ENCODE results near the gene KCNIP4. TPM values are rescaled to one million over a fixed set of nuclear protein-coding genes. Genes with fewer than 3 reads are reported as not detected.

Gene KCNIP4
- polyA plus RNA-seq, 1 donor (not counting 4 experiments of a cell fraction or from before 2014, with no cell fraction given): 0.07 TPM

- H3K4me2 ChIP-seq (ENCODE audit: control insufficient read depth, extremely low read depth, insufficient read depth, low read depth, low read length): no peak overlapping the region
Measured at GRCh38 chr4:21061902-21062301, 886.7 kb downstream of the KCNIP4 start.

GRCh38 chr4:21046141-21046540 lies 902.4 kb downstream of the KCNIP4 start:
- no peaks in the 10 kb centered on the region for H3K9me3 ChIP-seq (ENCODE audit: control insufficient read depth, low read depth, low read length)
- no peak overlapping the region for H3K27ac ChIP-seq (ENCODE audit: control insufficient read depth, insufficient read depth, low read length)
- H3K27me3 ChIP-seq (ENCODE audit: control insufficient read depth, extremely low read depth, insufficient read depth, low read length): no peaks in the 10 kb centered on the region
- H3K9ac ChIP-seq (ENCODE audit: control insufficient read depth, extremely low read depth, insufficient read depth, low read length): no peak overlapping the region
- no peak overlapping the region for H3K4me2 ChIP-seq (ENCODE audit: control insufficient read depth, extremely low read depth, insufficient read depth, low read depth, low read length)
- dilution Hi-C loops (cut with MboI; ENCODE audit: extremely low pct_ligation_motif_present, low sequenced_read_pairs): no loop called here
- TF ChIP-seq EZH2 (IDR thresholded peaks at IDR 0.05; ENCODE audit: low read length): no peak
- TF ChIP-seq, protein P1, sequence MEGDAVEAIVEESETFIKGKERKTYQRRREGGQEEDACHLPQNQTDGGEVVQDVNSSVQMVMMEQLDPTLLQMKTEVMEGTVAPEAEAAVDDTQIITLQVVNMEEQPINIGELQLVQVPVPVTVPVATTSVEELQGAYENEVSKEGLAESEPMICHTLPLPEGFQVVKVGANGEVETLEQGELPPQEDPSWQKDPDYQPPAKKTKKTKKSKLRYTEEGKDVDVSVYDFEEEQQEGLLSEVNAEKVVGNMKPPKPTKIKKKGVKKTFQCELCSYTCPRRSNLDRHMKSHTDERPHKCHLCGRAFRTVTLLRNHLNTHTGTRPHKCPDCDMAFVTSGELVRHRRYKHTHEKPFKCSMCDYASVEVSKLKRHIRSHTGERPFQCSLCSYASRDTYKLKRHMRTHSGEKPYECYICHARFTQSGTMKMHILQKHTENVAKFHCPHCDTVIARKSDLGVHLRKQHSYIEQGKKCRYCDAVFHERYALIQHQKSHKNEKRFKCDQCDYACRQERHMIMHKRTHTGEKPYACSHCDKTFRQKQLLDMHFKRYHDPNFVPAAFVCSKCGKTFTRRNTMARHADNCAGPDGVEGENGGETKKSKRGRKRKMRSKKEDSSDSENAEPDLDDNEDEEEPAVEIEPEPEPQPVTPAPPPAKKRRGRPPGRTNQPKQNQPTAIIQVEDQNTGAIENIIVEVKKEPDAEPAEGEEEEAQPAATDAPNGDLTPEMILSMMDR (optimal IDR thresholded peaks at IDR 0.05 in 1 of 3, IDR thresholded peaks at IDR 0.05 in 1 of 3, conservative IDR thresholded peaks at IDR 0.05 in 1 of 3; ENCODE audit: extremely low read depth in 1 of 3, insufficient read depth in 2 of 3, low read length in 3 of 3): no peak
- no peaks in the 10 kb centered on the region for H3K9me1 ChIP-seq (ENCODE audit: control insufficient read depth, extremely low read depth, insufficient read depth, low read length)
- no peaks in the 10 kb centered on the region for H3K36me3 ChIP-seq (ENCODE audit: control insufficient read depth in 2 of 2, extremely low read depth in 1 of 2, insufficient read depth in 2 of 2, low read length in 2 of 2)
- H4K20me1 ChIP-seq (ENCODE audit: control insufficient read depth, extremely low read depth, insufficient read depth, low read length): no peaks in the 10 kb centered on the region
- no peaks in the 10 kb centered on the region for H3K79me2 ChIP-seq (ENCODE audit: control insufficient read depth, insufficient read depth, low read length)
- DNase-seq (ENCODE audit: low read depth, low spot score) (no peak), FAIRE-seq (no peak)
- no peak overlapping the region for H2AFZ ChIP-seq (ENCODE audit: control insufficient read depth, low read length)
- H3K4me3 ChIP-seq (ENCODE audit: control insufficient read depth in 2 of 3, extremely low read depth in 1 of 3, insufficient read depth in 2 of 3, low read depth in 1 of 3, low read length in 3 of 3): no peak overlapping the region
- no peaks in the 10 kb centered on the region for H3K4me1 ChIP-seq (ENCODE audit: control insufficient read depth, extremely low read depth, insufficient read depth, low read length)

More at GRCh38 chr4:21061902-21062301, 886.7 kb downstream of the KCNIP4 start:
- Histone ChIP-seq H3K36me3 (ENCODE audit: control insufficient read depth in 2 of 2, extremely low read depth in 1 of 2, insufficient read depth in 2 of 2, low read length in 2 of 2) (no peaks in the 10 kb centered on the region), H3K9me3 (ENCODE audit: control insufficient read depth, low read depth, low read length) (no peaks in the 10 kb centered on the region), H2AFZ (ENCODE audit: control insufficient read depth, low read length) (no peak overlapping the region), H4K20me1 (ENCODE audit: control insufficient read depth, extremely low read depth, insufficient read depth, low read length) (no peaks in the 10 kb centered on the region), H3K4me3 (ENCODE audit: control insufficient read depth in 2 of 3, extremely low read depth in 1 of 3, insufficient read depth in 2 of 3, low read depth in 1 of 3, low read length in 3 of 3) (no peak overlapping the region), H3K79me2 (ENCODE audit: control insufficient read depth, insufficient read depth, low read length) (no peaks in the 10 kb centered on the region), H3K27me3 (ENCODE audit: control insufficient read depth, extremely low read depth, insufficient read depth, low read length) (no peaks in the 10 kb centered on the region), H3K27ac (ENCODE audit: control insufficient read depth, insufficient read depth, low read length) (no peak overlapping the region), H3K4me1 (ENCODE audit: control insufficient read depth, extremely low read depth, insufficient read depth, low read length) (no peaks in the 10 kb centered on the region), H3K9me1 (ENCODE audit: control insufficient read depth, extremely low read depth, insufficient read depth, low read length) (no peaks in the 10 kb centered on the region), H3K9ac (ENCODE audit: control insufficient read depth, extremely low read depth, insufficient read depth, low read length) (no peak overlapping the region)
- dilution Hi-C loops (cut with MboI; ENCODE audit: extremely low pct_ligation_motif_present, low sequenced_read_pairs): no loop called here
- TF ChIP-seq, protein P1 (optimal IDR thresholded peaks at IDR 0.05 in 1 of 3, IDR thresholded peaks at IDR 0.05 in 1 of 3, conservative IDR thresholded peaks at IDR 0.05 in 1 of 3; ENCODE audit: extremely low read depth in 1 of 3, insufficient read depth in 2 of 3, low read length in 3 of 3): no peak
- no peak for TF ChIP-seq EZH2 (IDR thresholded peaks at IDR 0.05; ENCODE audit: low read length)
- no peak for DNase-seq (ENCODE audit: low read depth, low spot score)
- no peak for FAIRE-seq

Measured in keratinocyte (primary cell).